ENCODE data around the gene POLR3H.

- TF ChIP-seq CTCF (IDR thresholded peaks at IDR 0.05 in 2 of 3, conservative IDR thresholded peaks at IDR 0.05 in 1 of 3; ENCODE audit: control insufficient read depth in 2 of 3, extremely low read depth in 1 of 3, insufficient read depth in 1 of 3, low read depth in 3 of 3, low read length in 3 of 3): no peak
- no peak for TF ChIP-seq BHLHE40 (IDR thresholded peaks at IDR 0.05; ENCODE audit: borderline replicate concordance in 1 of 2, low read depth in 2 of 2, low read length in 1 of 2)
- no peak for TF ChIP-seq E2F4 (IDR thresholded peaks at IDR 0.05; ENCODE audit: low read depth, low read length)
- no peak for TF ChIP-seq POLR2AphosphoS5 (IDR thresholded peaks at IDR 0.05; ENCODE audit: low read length)
- no peak for TF ChIP-seq TCF12 (IDR thresholded peaks at IDR 0.05; ENCODE audit: low read depth, low read length)
- TF ChIP-seq POLR2A (IDR thresholded peaks at IDR 0.05; ENCODE audit: low read depth, low read length): no peak
- TF ChIP-seq REST (IDR thresholded peaks at IDR 0.05; ENCODE audit: low read depth, low read length): no peak
- no peak for TF ChIP-seq RB1 (IDR thresholded peaks at IDR 0.05; ENCODE audit: borderline replicate concordance)
- TF ChIP-seq NR2C2 (IDR thresholded peaks at IDR 0.05; ENCODE audit: borderline replicate concordance, control insufficient read depth, insufficient read length, low read depth): no peak
- no peak for TF ChIP-seq EGR1 (IDR thresholded peaks at IDR 0.05; ENCODE audit: borderline replicate concordance in 1 of 2, low read depth in 2 of 2, low read length in 2 of 2)
- TF ChIP-seq IRF3 (IDR thresholded peaks at IDR 0.05): no peak
- TF ChIP-seq USF2 (IDR thresholded peaks at IDR 0.05; ENCODE audit: borderline replicate concordance, low read depth, low read length): no peak
- no peak for TF ChIP-seq YBX1 (IDR thresholded peaks at IDR 0.05)
- no peak for TF ChIP-seq JUNB (IDR thresholded peaks at IDR 0.05)
Measured at GRCh38 chr22:41587347-41587723, 43.1 kb upstream of the POLR3H start.

All from GM12878 (cell line).